HEK293T (cell line): ENCODE measurements around the gene RAB12.

Source experiments
- CTCF ChIA-PET: fragments of 350-600 bp; formaldehyde crosslinking; extraction: SDS; loops from one replicate; lab custom pipeline; 2021; ENCODE audit warnings: antibody characterized with exemption, inconsistent platforms; lab: Yijun Ruan, JAX
- POLR2A ChIA-PET: fragments of 350-600 bp; formaldehyde crosslinking; extraction: SDS; loops from one replicate; lab custom pipeline; 2020; ENCODE audit warnings: antibody characterized with exemption, inconsistent platforms; lab: Yijun Ruan, JAX
- DNase-seq: peaks from one replicate; pipeline ENCODE4 v3.0.0; 2012; ENCODE audit warnings: mixed read lengths; ENCODE audit errors: extremely low spot score
- ARNT ChIP-seq: fragments of 450-650 bp; IDR thresholded peaks from 2 replicates; pipeline ENCODE4 v1.6.1; 2017; ENCODE audit warnings: mild to moderate bottlenecking
- BHLHE40 ChIP-seq: fragments of 450-650 bp; IDR thresholded peaks from 2 replicates; pipeline ENCODE4 v1.6.1; 2016; ENCODE audit warnings: mild to moderate bottlenecking, moderate library complexity, borderline replicate concordance
- CTBP1 ChIP-seq: fragments of 450-650 bp; IDR thresholded peaks from 2 replicates; pipeline ENCODE4 v1.6.1; 2016; ENCODE audit warnings: borderline replicate concordance
- ELF4 ChIP-seq: fragments of 450-650 bp; IDR thresholded peaks from 2 replicates; pipeline ENCODE4 v1.6.1; 2017; ENCODE audit warnings: antibody characterized with exemption
- FOXA1 ChIP-seq: fragments of 450-650 bp; IDR thresholded peaks from 2 replicates; pipeline ENCODE4 v1.6.1; 2016; ENCODE audit warnings: mild to moderate bottlenecking
- FOXK2 ChIP-seq: fragments of 450-650 bp; IDR thresholded peaks from 2 replicates; pipeline ENCODE4 v1.6.1; 2016; ENCODE audit warnings: mild to moderate bottlenecking
- FOXM1 ChIP-seq: fragments of 450-650 bp; IDR thresholded peaks from 2 replicates; pipeline ENCODE4 v1.6.1; 2017; ENCODE audit warnings: mild to moderate bottlenecking, borderline replicate concordance
- HDGF ChIP-seq: fragments of 450-650 bp; IDR thresholded peaks from 2 replicates; pipeline ENCODE4 v1.6.1; 2017; ENCODE audit warnings: antibody characterized with exemption, borderline replicate concordance
- L3MBTL2 ChIP-seq: fragments of 450-650 bp; conservative IDR thresholded peaks from 2 replicates; pipeline ENCODE4 v1.6.1; 2016; ENCODE audit warnings: mild to moderate bottlenecking
- LEF1 ChIP-seq: fragments of 450-650 bp; IDR thresholded peaks from 2 replicates; pipeline ENCODE4 v1.6.1; 2017; ENCODE audit warnings: mild to moderate bottlenecking, borderline replicate concordance
- NFRKB ChIP-seq: fragments of 450-650 bp; IDR thresholded peaks from 2 replicates; pipeline ENCODE4 v1.6.1; 2016; ENCODE audit warnings: mild to moderate bottlenecking, moderate library complexity
- SP1 ChIP-seq: fragments of 450-650 bp; IDR thresholded peaks from 2 replicates; pipeline ENCODE4 v1.6.1; 2017
- SUZ12 ChIP-seq: fragments of 450-650 bp; IDR thresholded peaks from 2 replicates; pipeline ENCODE4 v1.6.1; 2016; ENCODE audit warnings: mild to moderate bottlenecking
- TARDBP ChIP-seq: fragments of 450-650 bp; IDR thresholded peaks from 2 replicates; pipeline ENCODE4 v1.6.1; 2016
- ZNF384 ChIP-seq: fragments of 450-650 bp; IDR thresholded peaks from 2 replicates; pipeline ENCODE4 v1.6.1; 2016
- TF ChIP-seq, protein P1 (sequence below): fragments of 450-650 bp; IDR thresholded peaks from 2 replicates; pipeline ENCODE4 v1.6.1; 2016

RAB12 gene

GRCh38 chr18:8660316-8660715, 51.1 kb downstream of the RAB12 start:
- CTCF ChIA-PET = no interaction called here
- POLR2A ChIA-PET = no interaction called here

GRCh38 chr18:8661754-8662559, 52.7 kb downstream of the RAB12 start:
- CTCF ChIA-PET = no interaction called here

More at GRCh38 chr18:8660316-8660715, 51.1 kb downstream of the RAB12 start:
- TF ChIP-seq FOXM1 (no peak), NFRKB (no peak), CTBP1 (no peak), FOXA1 (no peak), ARNT (no peak), L3MBTL2 (no peak), ZNF384 (no peak), BHLHE40 (no peak), HDGF (no peak), LEF1 (no peak), SP1 (no peak), TARDBP (no peak), SUZ12 (no peak), FOXK2 (no peak), ELF4 (no peak)
- TF ChIP-seq, protein P1, sequence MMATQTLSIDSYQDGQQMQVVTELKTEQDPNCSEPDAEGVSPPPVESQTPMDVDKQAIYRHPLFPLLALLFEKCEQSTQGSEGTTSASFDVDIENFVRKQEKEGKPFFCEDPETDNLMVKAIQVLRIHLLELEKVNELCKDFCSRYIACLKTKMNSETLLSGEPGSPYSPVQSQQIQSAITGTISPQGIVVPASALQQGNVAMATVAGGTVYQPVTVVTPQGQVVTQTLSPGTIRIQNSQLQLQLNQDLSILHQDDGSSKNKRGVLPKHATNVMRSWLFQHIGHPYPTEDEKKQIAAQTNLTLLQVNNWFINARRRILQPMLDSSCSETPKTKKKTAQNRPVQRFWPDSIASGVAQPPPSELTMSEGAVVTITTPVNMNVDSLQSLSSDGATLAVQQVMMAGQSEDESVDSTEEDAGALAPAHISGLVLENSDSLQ = no peak
- no peak for DNase-seq

DNA sequence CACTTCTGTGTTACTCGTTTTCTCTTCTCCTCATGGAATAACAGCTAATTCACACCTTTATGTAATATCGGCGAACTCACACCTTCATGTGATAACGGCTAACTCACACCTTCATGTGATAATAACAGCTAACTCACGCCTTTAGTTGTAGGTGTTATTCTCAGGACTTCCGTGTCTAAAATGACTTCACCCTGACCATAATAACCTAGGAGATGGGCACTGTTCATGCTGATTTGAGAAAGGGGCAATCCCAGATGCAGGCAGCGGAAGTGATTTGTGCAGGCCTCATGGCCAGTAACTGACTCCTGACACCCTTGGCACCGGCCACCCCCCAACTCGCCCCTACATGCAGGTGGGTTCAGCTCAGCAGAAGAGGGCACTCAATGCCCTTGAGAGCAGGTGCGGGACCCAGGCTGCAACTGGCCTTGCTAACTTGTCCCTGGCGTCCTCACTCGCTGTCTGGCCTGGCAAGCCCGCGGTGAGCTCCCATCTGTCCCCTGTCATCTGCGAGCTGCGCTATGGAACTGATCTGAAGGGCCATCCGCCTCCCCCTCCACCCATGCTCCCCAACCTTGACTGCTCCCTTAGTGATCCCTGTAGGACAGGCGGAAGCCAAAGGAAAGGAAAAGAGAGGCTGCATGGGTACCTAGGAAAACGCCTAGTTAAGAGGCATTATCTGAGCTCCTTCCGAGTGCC, 53.5 kb downstream of the RAB12 start:
- CTCF ChIA-PET = interaction anchor here (0.6 kb wide), 1 partner anchor 476 kb away, joined by 3 read pairs; no protein-coding TSS in a partner anchor
- POLR2A ChIA-PET = no interaction called here

More at GRCh38 chr18:8661754-8662559, 52.7 kb downstream of the RAB12 start:
- TF ChIP-seq TARDBP (no peak), SUZ12 (no peak), FOXM1 (no peak), ELF4 (no peak)
- DNase-seq = peak; percentile 14
- POLR2A ChIA-PET = interaction anchor here (1.3 kb wide), 1 partner anchor 23 kb away, joined by 3 read pairs; no protein-coding TSS in a partner anchor

GRCh38 chr18:8667846-8668245, 58.6 kb downstream of the RAB12 start:
- TF ChIP-seq LEF1 (no peak), FOXA1 (no peak), L3MBTL2 (no peak), ELF4 (no peak), ARNT (no peak), BHLHE40 (no peak), TARDBP (no peak), FOXM1 (no peak), FOXK2 (no peak), NFRKB (no peak), HDGF (no peak), SUZ12 (no peak), SP1 (no peak), CTBP1 (no peak), ZNF384 (no peak)
- TF ChIP-seq, protein P1 = no peak
- no peak for DNase-seq
- CTCF ChIA-PET = no interaction called here
- POLR2A ChIA-PET = no interaction called here

More for the DNA sequence above, 53.5 kb downstream of the RAB12 start:
- no peak for DNase-seq
- no peak for TF ChIP-seq SUZ12

DNA sequence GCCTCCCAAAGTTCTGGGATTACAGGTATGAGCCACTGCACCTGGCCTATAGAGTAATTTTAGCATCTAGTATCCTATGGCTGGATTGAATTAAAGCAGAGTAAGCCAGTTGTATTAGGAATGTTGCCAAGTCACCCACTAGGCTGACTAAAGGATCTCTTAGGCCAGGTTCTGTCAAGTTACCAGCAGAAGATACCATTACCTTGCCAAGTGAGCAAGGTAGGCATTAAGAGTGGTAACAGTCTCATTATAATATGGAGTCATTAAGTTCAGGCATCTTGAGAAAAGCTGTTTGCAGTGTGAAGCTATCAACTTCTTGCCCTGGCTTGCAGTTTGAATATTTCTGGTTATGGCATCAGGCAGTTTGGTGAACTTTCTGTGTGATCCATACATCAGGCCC, 59.1 kb downstream of the RAB12 start:
- DNase-seq = no peak
- ChIA-PET POLR2A (no interaction called here), CTCF (no interaction called here)

GRCh38 chr18:8669571-8669970, 60.3 kb downstream of the RAB12 start:
- DNase-seq = no peak
- POLR2A ChIA-PET = no interaction called here
- CTCF ChIA-PET = no interaction called here
- TF ChIP-seq, protein P1 = no peak
- TF ChIP-seq HDGF (no peak), ELF4 (no peak), ZNF384 (no peak), FOXK2 (no peak), TARDBP (no peak), SP1 (no peak), FOXA1 (no peak), BHLHE40 (no peak), NFRKB (no peak), CTBP1 (no peak)

More for the DNA sequence above, 59.1 kb downstream of the RAB12 start:
- TF ChIP-seq ZNF384 = no peak
- no peak for TF ChIP-seq ELF4
- no peak for TF ChIP-seq TARDBP
- no peak for TF ChIP-seq SP1
- no peak for TF ChIP-seq HDGF
- TF ChIP-seq SUZ12 = no peak
